GM12878 (cell line): ENCODE results near the gene EEF1AKMT3. TPM values are rescaled to one million over a fixed set of nuclear protein-coding genes. Genes with fewer than 3 reads are reported as not detected.
"Not testable (repeated sequence)": the region's sequence is repeated elsewhere in the genome, so short reads cannot be mapped to it uniquely, and the experiment has no call there.

ENCODE experiments used
- ATAC-seq: fragments of 200-7000 bp; cut with Tn5 transposase; 3 replicates; pipeline ENCODE4 v1.9.1; 2020; ENCODE audit warnings: mild to moderate bottlenecking, moderate library complexity
- BruUV-seq: library from RNA; stranded (reverse); fragments of 400-500 nt; replicated peaks from 2 replicates; lab custom pipeline; 2021; lab: Mats Ljungman, UMichigan
- CTCF ChIA-PET: fragments of 300-600 bp; sonication (Branson Sonifier 250); formaldehyde crosslinking; extraction: SDS; loops from one replicate; lab custom pipeline; 2021; ENCODE audit warnings: inconsistent platforms; lab: Yijun Ruan, JAX
- POLR2A ChIA-PET: fragments of 350-600 bp; formaldehyde crosslinking; extraction: SDS; loops from one replicate; lab custom pipeline; 2021; ENCODE audit warnings: inconsistent platforms; lab: Charles Lee
- RAD21 ChIA-PET: fragments of 300-600 bp; sonication (Branson Sonifier 250); formaldehyde crosslinking; loops from one replicate; lab custom pipeline; 2023; ENCODE audit warnings: antibody characterized with exemption; ENCODE audit not compliant: unreplicated experiment; lab: Charles Lee
- SMC1A ChIA-PET: fragments of 300-600 bp; sonication (Branson Sonifier 250); formaldehyde crosslinking; loops from one replicate; lab custom pipeline; 2023; ENCODE audit not compliant: unreplicated experiment, uncharacterized antibody; lab: Charles Lee
- DNase-seq: peaks from one replicate; pipeline ENCODE4 v3.0.0-alpha.2; 2011; ENCODE audit warnings: low read depth, low spot score
- FAIRE-seq: peaks from 3 replicates; lab custom pipeline; 2011; peaks lifted over from hg19 to GRCh38; lab: Jason Lieb, UNC
- H2AFZ ChIP-seq: 2 replicates; pipeline ENCODE4 v1.6.0; 2011; ENCODE audit warnings: low read depth, low read length, control low read depth; ENCODE audit not compliant: control insufficient read depth
- H3K27ac ChIP-seq: 2 replicates; pipeline ENCODE4 v1.5.1; 2011; ENCODE audit warnings: control low read depth; ENCODE audit not compliant: control insufficient read depth, insufficient read depth
- H3K27me3 ChIP-seq, 2 experiments: replicated peaks in 1 of 2; 2 replicates each; pipeline versions ENCODE4 v1.6.0 to v1.6.1; 2011; ENCODE audit warnings: low read length in 1 of 2; ENCODE audit not compliant: control insufficient read depth in 2 of 2, insufficient read depth in 2 of 2
- H3K36me3 ChIP-seq, 2 experiments: 2 replicates each; pipeline ENCODE4 v1.5.1; 2011; ENCODE audit warnings: low read length in 1 of 2; ENCODE audit not compliant: control insufficient read depth in 2 of 2, insufficient read depth in 2 of 2
- H3K4me1 ChIP-seq: 2 replicates; pipeline ENCODE4 v1.6.1; 2011; ENCODE audit warnings: mild to moderate bottlenecking, low read length, moderate library complexity, mixed read lengths; ENCODE audit not compliant: control insufficient read depth, insufficient read depth
- H3K4me2 ChIP-seq: 2 replicates; pipeline ENCODE4 v1.6.0; 2011; ENCODE audit warnings: control low read depth; ENCODE audit not compliant: control insufficient read depth, insufficient read depth
- H3K4me3 ChIP-seq: fragments of 200-600 bp; sonication (generic); 2 replicates; pipeline ENCODE4 v1.5.1; 2016
- H3K79me2 ChIP-seq: 2 replicates; pipeline ENCODE4 v1.6.0; 2011; ENCODE audit warnings: low read length; ENCODE audit not compliant: control insufficient read depth, insufficient read depth
- H3K9ac ChIP-seq: 2 replicates; pipeline ENCODE4 v1.8.0; 2011; ENCODE audit warnings: low read length, control low read depth, mixed read lengths; ENCODE audit not compliant: control insufficient read depth, insufficient read depth
- H3K9me3 ChIP-seq: replicated peaks from 3 replicates; pipeline ENCODE4 v1.5.1; 2011; ENCODE audit warnings: mild to moderate bottlenecking, low read length; ENCODE audit not compliant: control insufficient read depth, insufficient read depth
- H4K20me1 ChIP-seq: 2 replicates; pipeline ENCODE4 v1.6.0; 2011; ENCODE audit not compliant: control insufficient read depth, insufficient read depth
- ETV6 ChIP-seq, 2 experiments: fragments of 450-650 bp in 1 of 2; IDR thresholded peaks in 1 of 2; conservative IDR thresholded peaks in 1 of 2; 2 replicates each; pipeline ENCODE4 v1.6.1; 2014; ENCODE audit warnings: antibody characterized with exemption in 1 of 2, borderline replicate concordance in 1 of 2, low read depth in 1 of 2, mild to moderate bottlenecking in 1 of 2, moderate library complexity in 1 of 2
- FOS ChIP-seq: IDR thresholded peaks from 3 replicates; pipeline ENCODE4 v1.6.1; 2011; ENCODE audit warnings: borderline replicate concordance; ENCODE audit not compliant: insufficient read length; ENCODE audit errors: extremely low read depth
- HDGF ChIP-seq: fragments of 450-650 bp; IDR thresholded peaks from 2 replicates; pipeline ENCODE4 v1.6.1; 2016; ENCODE audit warnings: antibody characterized with exemption
- MTA2 ChIP-seq: fragments of 450-650 bp; IDR thresholded peaks from 2 replicates; pipeline ENCODE4 v1.6.1; 2016; ENCODE audit warnings: low read depth, mild to moderate bottlenecking, moderate library complexity
- PAX5 ChIP-seq: IDR thresholded peaks from 2 replicates; pipeline ENCODE4 v1.6.1; 2011; ENCODE audit warnings: low read depth, low read length, borderline replicate concordance
- POLR2AphosphoS5 ChIP-seq: IDR thresholded peaks from 2 replicates; pipeline ENCODE4 v1.6.1; 2011; ENCODE audit warnings: mild to moderate bottlenecking, low read length, inconsistent platforms
- RELA ChIP-seq: fragments of 450-650 bp; IDR thresholded peaks from 2 replicates; pipeline ENCODE4 v1.8.0; 2014; ENCODE audit warnings: borderline replicate concordance; ENCODE audit not compliant: partially characterized antibody
- SIX5 ChIP-seq: IDR thresholded peaks from 2 replicates; pipeline ENCODE4 v1.6.1; 2011; ENCODE audit warnings: mild to moderate bottlenecking, low read depth, low read length, moderate library complexity; ENCODE audit not compliant: severe bottlenecking
- WGBS: methylation state at CpG from one replicate; pipeline ENCODE4 v1.1.6; 2016; ENCODE audit warnings: low lambda C conversion rate; ENCODE audit not compliant: insufficient replicate concordance, insufficient coverage; ENCODE audit errors: missing lambda C conversion rate; 5-methylcytosine and 5-hydroxymethylcytosine counted together
- in situ Hi-C: fragments of 300-500 bp; cut with MboI; formaldehyde crosslinking; loops from 9 replicates; pipeline ENCODE4 v1.14.3; 2018; ENCODE audit warnings: mixed read lengths
- intact Hi-C: fragments of 100-400 bp; cut with micrococcal nuclease; formaldehyde crosslinking; loops from one replicate; pipeline ENCODE4 v1.14.2; 2022; ENCODE audit not compliant: unreplicated experiment
- polyA plus RNA-seq, 11 experiments: library from polyadenylated mRNA; depleted of rRNA in 4 of 11; unstranded in 6 of 11; stranded (reverse) in 5 of 11; fragments of >200 nt; fragmentation: Nextera tagmentation in 4 of 11; fragmentation: Illumina TruSeq in 1 of 11; extraction: Ambion mirVana in 4 of 11; extraction: Trizol in 1 of 11; gene quantifications; 1 replicate in 1 of 11; 2 replicates in 10 of 11; pipeline versions ENCODE4 v1.2.1 to v1.2.3, GENCODE V29; 2011 to 2016; ENCODE audit warnings: inconsistent platforms in 2 of 11, missing spikeins in 2 of 11, low read depth in 1 of 11
- total RNA-seq, 4 experiments: library from RNA; depleted of rRNA in 3 of 4; stranded (reverse); fragments of >200 nt in 3 of 4; fragmentation: Illumina TruSeq in 1 of 4; extraction: Trizol in 1 of 4; gene quantifications; 2 replicates each; pipeline versions ENCODE4 v1.2.1 to v1.2.3, GENCODE V29; 2013 to 2021
- TF ChIP-seq, protein P1 (sequence below): fragments of 450-650 bp; conservative IDR thresholded peaks from 2 replicates; pipeline ENCODE4 v1.6.1; 2017; ENCODE audit warnings: mild to moderate bottlenecking, moderate library complexity
- TF ChIP-seq, protein P2 (sequence below): fragments of 450-650 bp; IDR thresholded peaks from 2 replicates; pipeline ENCODE4 v1.6.1; 2017; ENCODE audit warnings: antibody characterized with exemption, mild to moderate bottlenecking, moderate library complexity

EEF1AKMT3 gene
- total and polyA plus RNA-seq, 10 of the 15 experiments (the other 5 are each of a cell fraction or from before 2014, with no cell fraction given) = 1.2 to 8.2 (median 3.5) TPM

DNA sequence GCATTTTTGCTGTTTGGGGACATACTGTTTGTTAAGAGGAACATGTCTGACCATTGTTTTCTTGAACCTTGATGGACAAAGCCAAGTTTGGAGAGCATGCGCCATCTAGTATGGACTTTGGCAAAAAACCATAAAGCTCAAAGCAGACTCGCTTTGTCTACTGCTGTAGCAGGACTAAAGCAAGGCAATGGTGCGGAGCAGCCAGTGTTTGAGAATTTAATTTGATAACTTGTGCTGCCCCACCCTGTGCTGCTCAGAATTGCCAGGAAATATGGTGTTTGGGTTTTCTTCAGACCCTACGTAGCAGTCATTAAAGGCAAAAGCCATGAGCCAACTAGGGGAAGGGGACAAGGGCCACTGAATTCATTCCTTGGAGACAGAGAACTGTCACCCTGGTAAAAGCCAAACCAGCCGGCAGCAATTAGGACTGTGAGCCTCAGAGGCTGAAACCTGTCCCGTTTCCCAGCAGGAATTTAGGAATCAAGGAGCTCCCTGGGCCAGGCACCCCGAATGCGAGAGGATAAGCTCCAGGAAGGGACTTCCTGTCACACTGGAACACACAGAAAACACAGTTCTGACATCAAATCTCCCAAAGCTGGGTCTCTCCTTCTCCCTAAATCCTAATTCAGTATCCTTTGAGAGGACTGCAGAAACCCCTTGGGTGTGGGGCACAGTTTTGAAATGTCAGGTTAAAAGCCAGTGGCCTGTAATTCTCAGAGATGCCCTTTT is 45.0 kb downstream of the EEF1AKMT3 start:
- SMC1A ChIA-PET = no interaction called here
- H3K4me1 ChIP-seq = no peaks in the 10 kb centered on the region
- H3K9ac ChIP-seq = no peak overlapping the region
- CTCF ChIA-PET = interaction anchor here (1.2 to 2.6 kb wide), 6 partner anchors 10 to 87 kb away, joined by 3 to 6 read pairs (median 4); no protein-coding TSS in a partner anchor
- TF ChIP-seq, protein P1, sequence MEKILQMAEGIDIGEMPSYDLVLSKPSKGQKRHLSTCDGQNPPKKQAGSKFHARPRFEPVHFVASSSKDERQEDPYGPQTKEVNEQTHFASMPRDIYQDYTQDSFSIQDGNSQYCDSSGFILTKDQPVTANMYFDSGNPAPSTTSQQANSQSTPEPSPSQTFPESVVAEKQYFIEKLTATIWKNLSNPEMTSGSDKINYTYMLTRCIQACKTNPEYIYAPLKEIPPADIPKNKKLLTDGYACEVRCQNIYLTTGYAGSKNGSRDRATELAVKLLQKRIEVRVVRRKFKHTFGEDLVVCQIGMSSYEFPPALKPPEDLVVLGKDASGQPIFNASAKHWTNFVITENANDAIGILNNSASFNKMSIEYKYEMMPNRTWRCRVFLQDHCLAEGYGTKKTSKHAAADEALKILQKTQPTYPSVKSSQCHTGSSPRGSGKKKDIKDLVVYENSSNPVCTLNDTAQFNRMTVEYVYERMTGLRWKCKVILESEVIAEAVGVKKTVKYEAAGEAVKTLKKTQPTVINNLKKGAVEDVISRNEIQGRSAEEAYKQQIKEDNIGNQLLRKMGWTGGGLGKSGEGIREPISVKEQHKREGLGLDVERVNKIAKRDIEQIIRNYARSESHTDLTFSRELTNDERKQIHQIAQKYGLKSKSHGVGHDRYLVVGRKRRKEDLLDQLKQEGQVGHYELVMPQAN = no peak
- no peak for TF ChIP-seq MTA2
- TF ChIP-seq HDGF = no peak
- no peak for TF ChIP-seq RELA
- TF ChIP-seq ETV6 (conservative IDR thresholded peaks at IDR 0.05 in 1 of 2, IDR thresholded peaks at IDR 0.05 in 1 of 2; ENCODE audit: borderline replicate concordance in 1 of 2, low read depth in 1 of 2) = no peak
- no peak for TF ChIP-seq PAX5
- TF ChIP-seq FOS = no peak
- TF ChIP-seq SIX5 = no peak
- TF ChIP-seq POLR2AphosphoS5 = no peak
- TF ChIP-seq, protein P2, sequence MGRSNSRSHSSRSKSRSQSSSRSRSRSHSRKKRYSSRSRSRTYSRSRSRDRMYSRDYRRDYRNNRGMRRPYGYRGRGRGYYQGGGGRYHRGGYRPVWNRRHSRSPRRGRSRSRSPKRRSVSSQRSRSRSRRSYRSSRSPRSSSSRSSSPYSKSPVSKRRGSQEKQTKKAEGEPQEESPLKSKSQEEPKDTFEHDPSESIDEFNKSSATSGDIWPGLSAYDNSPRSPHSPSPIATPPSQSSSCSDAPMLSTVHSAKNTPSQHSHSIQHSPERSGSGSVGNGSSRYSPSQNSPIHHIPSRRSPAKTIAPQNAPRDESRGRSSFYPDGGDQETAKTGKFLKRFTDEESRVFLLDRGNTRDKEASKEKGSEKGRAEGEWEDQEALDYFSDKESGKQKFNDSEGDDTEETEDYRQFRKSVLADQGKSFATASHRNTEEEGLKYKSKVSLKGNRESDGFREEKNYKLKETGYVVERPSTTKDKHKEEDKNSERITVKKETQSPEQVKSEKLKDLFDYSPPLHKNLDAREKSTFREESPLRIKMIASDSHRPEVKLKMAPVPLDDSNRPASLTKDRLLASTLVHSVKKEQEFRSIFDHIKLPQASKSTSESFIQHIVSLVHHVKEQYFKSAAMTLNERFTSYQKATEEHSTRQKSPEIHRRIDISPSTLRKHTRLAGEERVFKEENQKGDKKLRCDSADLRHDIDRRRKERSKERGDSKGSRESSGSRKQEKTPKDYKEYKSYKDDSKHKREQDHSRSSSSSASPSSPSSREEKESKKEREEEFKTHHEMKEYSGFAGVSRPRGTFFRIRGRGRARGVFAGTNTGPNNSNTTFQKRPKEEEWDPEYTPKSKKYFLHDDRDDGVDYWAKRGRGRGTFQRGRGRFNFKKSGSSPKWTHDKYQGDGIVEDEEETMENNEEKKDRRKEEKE = no peak
- BruUV-seq = no TSS peak
- no peaks in the 10 kb centered on the region for H3K79me2 ChIP-seq
- H3K4me3 ChIP-seq = no peak overlapping the region
- H3K9me3 ChIP-seq = no peaks in the 10 kb centered on the region
- H3K4me2 ChIP-seq = no peak overlapping the region
- intact Hi-C loops (no loop called here), in situ Hi-C loops (no loop called here)
- H3K27me3 ChIP-seq = no peaks in the 10 kb centered on the region
- no peak for FAIRE-seq
- H2AFZ ChIP-seq = no peak overlapping the region
- no peak for DNase-seq
- no peak for ATAC-seq
- RAD21 ChIA-PET = interaction anchor here (1.0 kb wide), 1 partner anchor 100 kb away, joined by 3 read pairs; no protein-coding TSS in a partner anchor
- H3K36me3 ChIP-seq = peaks cover 5 to 6% of the 10 kb centered on the region in 2 experiments; a peak in 3 of 4 replicates
- H4K20me1 ChIP-seq = no peaks in the 10 kb centered on the region
- WGBS = 96% methylated on average over 8 of the region's 8 CpGs
- POLR2A ChIA-PET = no interaction called here
- no peak overlapping the region for H3K27ac ChIP-seq

DNA sequence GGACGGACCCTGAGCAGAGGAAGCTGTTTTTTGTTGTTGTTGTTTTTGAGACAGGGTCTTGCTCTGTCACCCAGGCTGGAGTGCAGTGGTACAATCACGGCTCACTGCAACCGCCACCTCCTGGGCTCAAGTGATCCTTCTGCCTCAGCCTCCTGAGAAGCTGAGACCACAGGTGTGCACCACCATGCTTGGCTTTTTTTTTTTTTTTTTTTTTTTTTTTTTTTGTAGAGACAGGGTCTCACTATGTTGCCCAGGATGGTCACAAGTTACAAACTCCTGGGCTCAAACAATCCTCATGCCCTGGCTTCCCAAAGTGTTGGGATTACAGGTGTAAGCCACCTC is 45.5 kb downstream of the EEF1AKMT3 start:
- peaks cover 8 to 11% of the 10 kb centered on the region in 2 experiments; a peak in 3 of 4 replicates for H3K36me3 ChIP-seq
- in situ Hi-C loops, H2AFZ ChIP-seq, H3K79me2 ChIP-seq, H3K4me2 ChIP-seq, H3K9me3 ChIP-seq, H3K4me1 ChIP-seq, FAIRE-seq, H4K20me1 ChIP-seq, H3K9ac ChIP-seq, H3K27me3 ChIP-seq, DNase-seq, ATAC-seq, H3K4me3 ChIP-seq, H3K27ac ChIP-seq, BruUV-seq, intact Hi-C loops: not testable (repeated sequence)
- RAD21 ChIA-PET = interaction anchor here (1.0 kb wide), 1 partner anchor 14 kb away, joined by 3 read pairs; no protein-coding TSS in a partner anchor
- POLR2A ChIA-PET = interaction anchor here (1.5 kb wide), 1 partner anchor 14 kb away, joined by 3 read pairs; no protein-coding TSS in a partner anchor
- CTCF ChIA-PET = interaction anchor here (0.9 to 2.6 kb wide), 4 partner anchors 15 to 87 kb away, joined by 3 to 5 read pairs (median 4); no protein-coding TSS in a partner anchor
- 76% methylated on average over 3 of the region's 3 CpGs for WGBS
- SMC1A ChIA-PET = interaction anchor here (1.0 kb wide), 1 partner anchor 14 kb away, joined by 4 read pairs; no protein-coding TSS in a partner anchor
